IPS DF 6.9 (cell line): ENCODE results near the gene HDGFL2.

Source experiments
- DNase-seq: peaks from one replicate; pipeline ENCODE4 v3.0.0-alpha.2; 2013; ENCODE audit warnings: low read depth, low spot score
- H3K27ac ChIP-seq: one replicate; pipeline ENCODE4 v1.5.1; 2013; ENCODE audit warnings: low read length, control low read depth
- H3K27me3 ChIP-seq: 2 replicates; pipeline ENCODE4 v1.6.1; 2013; ENCODE audit warnings: mild to moderate bottlenecking, low read length; ENCODE audit not compliant: control insufficient read depth, insufficient read depth
- H3K36me3 ChIP-seq: 2 replicates; pipeline ENCODE4 v1.6.1; 2013; ENCODE audit warnings: low read length; ENCODE audit not compliant: control insufficient read depth, insufficient read depth
- H3K4me1 ChIP-seq: 2 replicates; pipeline ENCODE4 v1.6.1; 2013; ENCODE audit warnings: low read length; ENCODE audit not compliant: control insufficient read depth, insufficient read depth
- H3K4me3 ChIP-seq: 2 replicates; pipeline ENCODE4 v1.5.1; 2013; ENCODE audit warnings: mild to moderate bottlenecking, low read length
- H3K9me3 ChIP-seq: 2 replicates; pipeline ENCODE4 v1.6.1; 2013; ENCODE audit warnings: low read length, inconsistent platforms; ENCODE audit not compliant: control insufficient read depth, insufficient read depth
- WGBS: extraction: QIAGEN DNeasy Blood & Tissue Kit; methylation state at CpG from one replicate; pipeline ENCODE4 v1.1.7; 2013; ENCODE audit warnings: mixed read lengths, missing lambda C conversion rate; ENCODE audit not compliant: insufficient read length, insufficient coverage; 5-methylcytosine and 5-hydroxymethylcytosine counted together

HDGFL2 gene

DNA sequence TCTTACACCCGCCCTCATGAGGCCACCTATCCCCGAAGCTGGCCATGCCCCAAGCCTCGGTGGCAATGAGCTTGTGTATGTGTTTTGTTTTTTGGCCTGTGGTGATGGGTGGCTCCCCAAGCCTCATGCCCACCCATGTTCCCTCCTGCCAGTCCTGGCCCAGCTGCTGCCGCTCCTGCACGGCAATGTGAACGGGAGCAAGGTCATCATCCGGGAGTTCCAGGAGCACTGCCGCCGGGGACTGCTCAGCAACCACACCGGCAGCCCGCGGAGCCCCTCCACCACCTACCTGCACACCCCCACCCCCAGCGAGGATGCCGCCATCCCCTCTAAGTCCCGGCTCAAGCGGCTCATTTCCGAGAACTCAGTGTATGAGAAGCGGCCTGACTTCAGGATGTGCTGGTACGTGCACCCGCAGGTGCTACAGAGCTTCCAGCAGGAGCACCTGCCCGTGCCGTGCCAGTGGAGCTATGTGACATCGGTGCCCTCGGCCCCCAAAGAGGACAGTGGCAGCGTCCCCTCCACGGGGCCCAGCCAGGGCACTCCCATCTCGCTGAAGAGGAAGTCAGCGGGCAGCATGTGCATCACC, 39.1 kb upstream of the HDGFL2 start:
- Histone ChIP-seq H3K4me1 (no peaks in the 10 kb centered on the region; the same call in 1 of the 2 replicates), H3K36me3 (peaks cover 72% of the 10 kb centered on the region), H3K9me3 (no peaks in the 10 kb centered on the region), H3K4me3 (no peak overlapping the region), H3K27ac (no peak overlapping the region), H3K27me3 (no peaks in the 10 kb centered on the region)
- WGBS: no CpG with 5 or more reads among the region's 28 CpGs
- no peak for DNase-seq

DNA sequence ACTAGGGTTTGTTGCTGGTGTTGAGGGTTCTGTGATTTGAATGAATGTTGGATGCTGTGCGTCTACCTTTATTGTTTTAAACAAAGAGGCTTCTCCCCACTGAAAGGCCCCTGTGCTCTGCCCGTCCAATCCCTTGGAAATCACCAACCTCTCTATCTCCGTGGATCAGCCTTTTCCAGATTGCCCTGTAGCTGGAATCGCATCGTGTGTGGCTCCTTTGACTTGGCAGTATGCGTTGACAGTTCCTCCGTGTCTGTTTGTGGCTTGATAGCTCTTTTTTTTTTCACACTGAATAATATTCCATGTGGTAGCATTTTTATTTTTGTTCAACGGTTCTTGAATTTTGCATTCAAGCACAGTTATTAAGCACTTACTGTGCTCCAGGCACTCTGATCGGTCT, 37.7 kb upstream of the HDGFL2 start:
- WGBS: no CpG with 5 or more reads among the region's 9 CpGs
- no peak for DNase-seq
- H3K4me3 ChIP-seq: no peak overlapping the region
- H3K9me3 ChIP-seq: no peaks in the 10 kb centered on the region
- H3K36me3 ChIP-seq: peaks cover 67% of the 10 kb centered on the region
- no peaks in the 10 kb centered on the region for H3K27me3 ChIP-seq
- H3K4me1 ChIP-seq: no peaks in the 10 kb centered on the region; the same call in 1 of the 2 replicates
- no peak overlapping the region for H3K27ac ChIP-seq

DNA sequence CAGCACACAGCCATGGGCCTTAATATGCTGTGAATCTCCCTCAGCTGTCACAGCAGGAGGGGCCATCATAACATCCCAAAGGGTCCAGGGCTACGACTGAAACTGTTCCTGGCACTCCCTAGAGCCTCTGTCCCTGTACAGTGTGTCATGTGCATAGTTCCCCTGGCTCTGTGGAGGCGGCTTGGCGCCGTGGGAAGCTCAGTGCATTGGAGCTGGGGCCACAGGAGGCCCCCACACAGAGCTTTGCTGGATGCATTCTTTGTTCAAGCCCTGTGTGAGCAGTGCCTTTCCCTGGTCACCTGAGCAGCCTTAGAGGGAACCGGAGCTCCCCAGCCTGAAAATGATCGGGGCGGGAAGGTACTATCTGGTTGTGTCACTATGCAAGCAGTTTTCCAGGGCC, 35.9 kb upstream of the HDGFL2 start:
- Histone ChIP-seq H3K27me3 (no peaks in the 10 kb centered on the region), H3K27ac (no peak overlapping the region), H3K4me1 (no peaks in the 10 kb centered on the region; the same call in 1 of the 2 replicates), H3K4me3 (no peak overlapping the region), H3K9me3 (no peaks in the 10 kb centered on the region), H3K36me3 (peaks cover 61% of the 10 kb centered on the region)
- DNase-seq: no peak
- WGBS: no CpG with 5 or more reads among the region's 7 CpGs

DNA sequence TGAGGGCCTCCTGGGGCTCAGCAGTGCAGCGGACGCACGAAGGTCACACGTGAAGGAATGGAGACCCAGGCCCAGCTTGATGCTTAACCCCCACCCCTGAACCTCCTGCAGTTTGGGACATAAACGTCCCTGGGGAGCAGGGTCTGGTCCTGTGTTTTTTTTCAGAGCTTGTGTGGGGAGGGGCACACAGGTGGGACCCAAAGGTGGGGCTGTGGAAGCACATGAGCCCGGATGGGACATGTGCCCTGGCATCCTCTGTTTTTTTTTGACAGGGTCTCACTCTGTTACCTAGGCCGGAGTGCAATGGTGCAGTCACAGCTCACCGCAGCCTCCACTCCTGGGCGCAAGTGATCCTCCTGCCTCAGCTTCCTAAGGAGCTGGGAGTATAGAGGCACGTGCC, 35.0 kb upstream of the HDGFL2 start:
- no peaks in the 10 kb centered on the region for H3K27me3 ChIP-seq
- peaks cover 55% of the 10 kb centered on the region for H3K36me3 ChIP-seq
- H3K27ac ChIP-seq: no peak overlapping the region
- H3K4me1 ChIP-seq: no peaks in the 10 kb centered on the region; the same call in 1 of the 2 replicates
- no peaks in the 10 kb centered on the region for H3K9me3 ChIP-seq
- DNase-seq: no peak
- no peak overlapping the region for H3K4me3 ChIP-seq
- no CpG with 5 or more reads among the region's 10 CpGs for WGBS

DNA sequence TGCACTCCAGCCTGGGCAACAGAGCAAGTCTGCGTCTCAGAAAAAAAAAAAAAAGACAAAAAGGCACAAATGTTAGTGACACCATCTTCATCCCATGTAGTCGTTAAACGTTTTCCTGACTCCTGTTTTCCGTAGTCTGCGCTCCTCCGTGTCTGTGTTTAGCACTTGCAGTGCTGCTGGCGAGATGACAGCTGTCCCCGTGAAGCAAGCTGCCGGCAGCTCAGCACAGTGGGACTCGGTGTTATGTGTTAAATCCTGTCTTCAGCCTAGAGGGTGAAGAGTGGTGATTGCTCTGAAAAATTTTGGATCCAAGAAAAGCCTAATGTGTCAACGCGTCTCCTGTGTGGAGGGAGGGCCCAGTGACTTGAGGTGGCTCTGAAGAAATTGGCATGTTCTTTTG, 32.9 kb upstream of the HDGFL2 start:
- Histone ChIP-seq H3K4me1 (no peaks in the 10 kb centered on the region; the same call in 1 of the 2 replicates), H3K27ac (no peak overlapping the region), H3K27me3 (no peaks in the 10 kb centered on the region), H3K9me3 (no peaks in the 10 kb centered on the region), H3K4me3 (no peak overlapping the region), H3K36me3 (peaks cover 45% of the 10 kb centered on the region)
- DNase-seq: no peak
- no CpG with 5 or more reads among the region's 12 CpGs for WGBS

DNA sequence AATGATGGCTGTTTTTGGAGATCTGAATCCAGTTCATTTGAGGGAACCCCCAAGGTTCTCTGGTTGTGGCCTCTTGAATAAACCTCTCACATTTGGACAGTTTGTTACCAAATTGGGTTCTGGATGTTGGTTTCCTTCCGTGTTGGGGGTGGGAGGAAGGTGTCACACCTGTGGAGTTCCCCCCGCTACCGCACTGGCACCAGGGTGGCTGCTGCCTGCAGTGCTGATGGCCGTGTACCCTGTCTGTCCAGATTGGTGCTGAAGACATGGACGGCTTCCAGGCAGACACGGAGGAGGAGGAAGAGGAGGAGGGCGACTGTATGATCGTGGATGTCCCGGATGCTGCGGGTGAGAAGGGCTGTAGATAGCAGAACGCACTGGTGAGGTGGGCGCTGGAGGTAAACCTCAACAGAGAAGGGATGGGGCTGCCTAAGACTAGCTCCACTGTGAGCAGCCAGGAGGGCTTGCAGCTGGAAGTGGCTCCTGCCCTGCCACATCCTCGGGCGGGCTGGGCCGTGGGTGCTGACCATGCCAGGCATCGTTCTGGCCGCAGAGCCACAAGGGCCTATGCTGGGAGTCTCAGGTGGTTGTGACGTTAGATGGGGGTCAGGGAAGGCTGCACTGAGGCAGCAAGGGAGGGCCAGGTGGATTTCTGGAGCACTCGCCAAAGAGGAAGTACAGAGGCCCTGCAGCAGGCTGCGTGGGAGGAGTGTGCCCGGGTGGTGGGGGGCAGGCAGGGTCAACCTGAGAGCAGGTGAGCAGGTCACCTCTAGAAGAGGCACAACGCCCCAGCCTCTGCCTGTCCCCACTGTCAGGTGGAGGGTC, 29.9 kb upstream of the HDGFL2 start:
- no peak for DNase-seq
- no peaks in the 10 kb centered on the region for H3K9me3 ChIP-seq
- no peak overlapping the region for H3K4me3 ChIP-seq
- peaks cover 2% of the 10 kb centered on the region; the same call in 1 of the 2 replicates for H3K4me1 ChIP-seq
- peaks cover 47% of the 10 kb centered on the region for H3K36me3 ChIP-seq
- no peak overlapping the region for H3K27ac ChIP-seq
- no peaks in the 10 kb centered on the region for H3K27me3 ChIP-seq
- no CpG with 5 or more reads among the region's 22 CpGs for WGBS

DNA sequence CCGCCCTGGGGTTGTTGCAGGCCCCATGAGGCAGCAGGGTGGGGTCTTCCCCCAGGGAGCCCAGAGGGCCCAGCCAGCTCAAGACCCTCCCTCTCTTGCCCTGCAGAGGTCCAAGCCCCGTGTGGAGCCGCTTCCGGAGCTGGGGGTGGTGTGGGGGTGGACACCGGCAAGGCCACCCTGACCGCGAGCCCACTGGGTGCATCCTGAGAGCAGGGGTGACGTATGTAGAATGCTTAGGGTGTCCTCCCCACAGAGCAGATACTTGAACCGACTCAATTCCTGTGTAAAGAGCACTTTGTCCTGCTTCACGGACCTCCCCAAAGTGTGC, 29.3 kb upstream of the HDGFL2 start:
- peaks cover 49% of the 10 kb centered on the region for H3K36me3 ChIP-seq
- H3K9me3 ChIP-seq: no peaks in the 10 kb centered on the region
- no peak overlapping the region for H3K4me3 ChIP-seq
- H3K4me1 ChIP-seq: peaks cover 2% of the 10 kb centered on the region; the same call in 1 of the 2 replicates
- no peak for DNase-seq
- H3K27me3 ChIP-seq: no peaks in the 10 kb centered on the region
- no CpG with 5 or more reads among the region's 10 CpGs for WGBS
- no peak overlapping the region for H3K27ac ChIP-seq

DNA sequence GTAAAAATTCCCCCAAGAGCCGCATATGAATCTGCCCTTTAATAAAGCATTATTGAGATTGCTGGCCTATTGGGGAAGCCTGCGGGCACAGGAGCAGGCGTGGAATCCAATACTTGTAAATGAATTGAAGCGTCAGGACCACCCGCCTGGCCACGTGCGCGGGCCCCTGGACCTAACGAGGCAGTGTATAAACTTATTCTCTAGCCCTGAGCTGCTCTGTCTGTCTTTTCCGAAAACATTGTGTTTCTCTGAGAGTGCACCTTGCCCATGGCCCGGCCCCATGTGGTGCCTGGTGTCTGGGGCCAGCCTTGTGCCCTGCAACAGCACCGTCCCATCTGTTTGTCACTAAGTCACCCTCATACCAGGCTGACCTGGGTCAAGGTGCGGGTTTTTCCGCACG, 28.9 kb upstream of the HDGFL2 start:
- Histone ChIP-seq H3K27ac (no peak overlapping the region), H3K36me3 (peaks cover 46% of the 10 kb centered on the region)

DNA sequence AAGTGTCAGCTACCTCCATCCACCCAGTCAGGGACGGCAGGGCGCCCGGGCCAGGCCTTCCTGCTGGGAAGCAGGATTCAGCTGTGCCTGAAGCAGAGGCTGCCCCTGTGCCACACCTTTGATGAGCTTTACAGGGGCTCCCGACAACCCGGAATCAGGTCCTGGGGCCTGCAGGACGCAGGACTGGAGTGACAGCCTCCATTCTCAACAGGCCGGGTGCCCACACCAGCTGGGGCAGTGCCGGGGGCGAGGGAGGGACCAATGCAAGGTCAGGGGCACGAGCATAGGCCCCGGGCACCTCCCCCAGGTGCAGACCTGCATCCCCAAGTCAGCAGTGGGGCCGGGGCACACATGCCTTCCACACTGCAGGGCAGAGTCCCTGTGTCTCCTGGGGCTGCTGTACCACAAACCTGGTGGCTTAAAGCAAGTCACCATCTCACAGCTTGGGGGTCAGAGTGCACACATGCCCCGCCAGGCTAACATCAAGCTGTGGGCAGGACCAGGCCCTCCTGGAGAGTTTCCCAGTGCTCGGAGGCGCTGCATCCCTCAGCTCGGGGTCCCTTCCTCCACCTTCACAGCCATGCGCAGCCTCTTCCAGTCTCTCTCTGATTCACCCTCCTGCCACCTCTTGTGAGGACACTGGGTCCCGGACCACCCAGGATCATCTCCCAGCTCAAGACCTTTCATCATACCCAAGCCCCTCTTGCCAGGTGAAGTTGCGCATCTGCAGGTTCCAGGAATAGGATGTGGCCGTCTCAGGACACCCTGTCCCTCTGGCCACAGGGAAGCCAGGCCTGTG, 27.9 kb upstream of the HDGFL2 start:
- WGBS: no CpG with 5 or more reads among the region's 20 CpGs

More for the DNA sequence above, 28.9 kb upstream of the HDGFL2 start:
- Histone ChIP-seq H3K4me3 (no peak overlapping the region), H3K27me3 (no peaks in the 10 kb centered on the region), H3K4me1 (peaks cover 2% of the 10 kb centered on the region; the same call in 1 of the 2 replicates), H3K9me3 (no peaks in the 10 kb centered on the region)
- WGBS: no CpG with 5 or more reads among the region's 15 CpGs
- no peak for DNase-seq

More for the DNA sequence above, 27.9 kb upstream of the HDGFL2 start:
- peaks cover 44% of the 10 kb centered on the region for H3K36me3 ChIP-seq
- no peak for DNase-seq
- no peak overlapping the region for H3K27ac ChIP-seq
- H3K4me3 ChIP-seq: no peak overlapping the region
- H3K4me1 ChIP-seq: peaks cover 2% of the 10 kb centered on the region; the same call in 1 of the 2 replicates
- H3K9me3 ChIP-seq: no peaks in the 10 kb centered on the region
- H3K27me3 ChIP-seq: no peaks in the 10 kb centered on the region
